ENCODE results near the gene ESAM.
A peak's percentile ranks its signal among the peaks of the same experiment; 100 is the strongest.

Gene ESAM

GRCh38 chr11:124769806-124770774 lies 8.0 kb upstream of the ESAM start:
- Histone ChIP-seq H3K9me3 (ENCODE audit: insufficient read depth, low read depth, low read length) (no peaks in the 10 kb centered on the region), H3K36me3 (ENCODE audit: insufficient read depth, low read length) (peaks cover 92% of the 10 kb centered on the region), H3K9ac (ENCODE audit: low read depth, low read length) (no peak overlapping the region), H3K27me3 (ENCODE audit: insufficient read depth, low read length) (no peaks in the 10 kb centered on the region), H3K4me1 (ENCODE audit: insufficient read depth, low read length) (peaks cover 6% of the 10 kb centered on the region; the same call in 1 of the 2 replicates), H3K4me3 (ENCODE audit: low read length) (no peak overlapping the region), H3K27ac (ENCODE audit: low read depth, low read length) (peak overlapping the region; percentile 32; the same call in 1 of the 2 replicates)
- WGBS = 97% methylated on average over 8 of the region's 8 CpGs

DNA sequence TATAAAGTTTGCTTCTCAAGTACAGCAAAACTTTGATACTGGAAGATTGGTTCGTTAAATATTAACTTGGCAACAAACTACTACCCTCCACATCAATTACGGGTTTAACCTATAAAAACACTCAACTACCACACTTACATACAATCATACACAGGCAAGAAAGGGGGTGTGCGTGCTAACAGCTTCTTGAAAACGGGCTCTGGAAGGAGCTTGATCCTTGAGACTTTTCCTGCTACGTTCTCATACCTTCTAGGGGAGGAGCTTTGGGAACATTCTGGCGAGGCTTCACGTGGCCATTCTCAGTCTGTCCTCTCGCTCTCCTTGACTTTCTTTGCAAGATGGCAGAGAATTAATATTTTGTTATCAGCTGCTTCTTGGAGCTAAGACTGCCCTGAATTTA lies 6.8 kb upstream of the ESAM start:
- Histone ChIP-seq H3K4me1 (ENCODE audit: insufficient read depth, low read length) (peaks cover 6% of the 10 kb centered on the region; the same call in 1 of the 2 replicates), H3K27me3 (ENCODE audit: insufficient read depth, low read length) (no peaks in the 10 kb centered on the region), H3K36me3 (ENCODE audit: insufficient read depth, low read length) (peaks cover 95% of the 10 kb centered on the region), H3K9me3 (ENCODE audit: insufficient read depth, low read depth, low read length) (no peaks in the 10 kb centered on the region), H3K27ac (ENCODE audit: low read depth, low read length) (no peak overlapping the region), H3K9ac (ENCODE audit: low read depth, low read length) (no peak overlapping the region), H3K4me3 (ENCODE audit: low read length) (no peak overlapping the region)
- WGBS = 92% methylated on average over 8 of the region's 8 CpGs

- no peaks in the 10 kb centered on the region for H3K9me3 ChIP-seq (ENCODE audit: insufficient read depth, low read depth, low read length)
- H3K4me3 ChIP-seq (ENCODE audit: low read length) = no peak overlapping the region
- no peak overlapping the region for H3K9ac ChIP-seq (ENCODE audit: low read depth, low read length)
- WGBS = 100% methylated on average over 2 of the region's 2 CpGs
- H3K27me3 ChIP-seq (ENCODE audit: insufficient read depth, low read length) = peaks cover 20% of the 10 kb centered on the region
- peaks cover 68% of the 10 kb centered on the region for H3K36me3 ChIP-seq (ENCODE audit: insufficient read depth, low read length)
- peaks cover 10% of the 10 kb centered on the region; the same call in 1 of the 2 replicates for H3K4me1 ChIP-seq (ENCODE audit: insufficient read depth, low read length)
- H3K27ac ChIP-seq (ENCODE audit: low read depth, low read length) = no peak overlapping the region
These were observed 4.1 kb upstream of the ESAM start for GRCh38 chr11:124766156-124766555.

DNA sequence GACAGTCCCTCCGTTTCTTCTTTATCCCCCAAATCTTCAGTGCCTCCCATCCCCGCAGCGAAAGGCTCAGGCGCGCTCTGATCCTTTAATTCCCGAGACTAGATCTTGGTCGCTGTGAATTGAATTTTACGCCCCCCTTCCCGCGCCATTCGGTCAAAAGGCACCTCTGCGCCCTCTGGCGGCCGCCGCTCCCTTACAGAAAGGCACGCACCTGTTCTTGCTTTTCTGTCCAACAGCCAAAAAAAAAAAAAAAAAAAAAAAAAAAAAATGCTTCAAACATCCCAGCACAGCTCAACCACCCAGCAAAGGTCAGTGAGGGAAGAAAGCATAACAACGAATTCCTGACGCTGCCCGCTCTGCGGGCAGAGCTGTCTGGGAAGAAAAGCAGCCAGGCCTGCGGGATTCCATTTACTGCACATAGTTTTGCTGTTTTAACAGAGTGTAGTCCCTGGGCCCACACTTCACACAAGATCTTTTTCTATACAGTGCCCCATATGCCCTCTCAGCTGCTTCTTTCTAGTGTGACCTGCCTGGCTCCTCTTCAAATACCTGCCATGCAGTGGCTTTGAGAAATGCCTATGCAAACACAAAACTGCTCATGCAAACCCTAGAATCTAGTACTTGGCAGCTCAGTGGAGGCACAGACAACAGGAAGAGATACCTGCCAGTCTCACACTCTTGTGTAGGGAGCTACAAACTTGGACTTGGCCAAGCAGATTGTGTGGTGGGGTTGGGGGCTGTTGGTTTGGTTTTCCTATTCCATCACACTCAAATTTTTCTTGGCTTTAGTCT lies 1.3 kb upstream of the ESAM start:
- 7% methylated on average over 21 of the region's 21 CpGs for WGBS
- Histone ChIP-seq H3K4me1 (ENCODE audit: insufficient read depth, low read length) (peaks cover 19% of the 10 kb centered on the region), H3K27me3 (ENCODE audit: insufficient read depth, low read length) (peaks cover 48% of the 10 kb centered on the region), H3K9me3 (ENCODE audit: insufficient read depth, low read depth, low read length) (no peaks in the 10 kb centered on the region; the same call in 1 of the 2 replicates), H3K9ac (ENCODE audit: low read depth, low read length) (no peak overlapping the region), H3K36me3 (ENCODE audit: insufficient read depth, low read length) (peaks cover 42% of the 10 kb centered on the region), H3K4me3 (ENCODE audit: low read length) (peak overlapping the region; percentile 60), H3K27ac (ENCODE audit: low read depth, low read length) (no peak overlapping the region)

GRCh38 chr11:124762624-124763155 lies 600 bp upstream of the ESAM start:
- H3K9ac ChIP-seq (ENCODE audit: low read depth, low read length) = peak overlapping the region; percentile 32; the same call in 1 of the 2 replicates
- H3K36me3 ChIP-seq (ENCODE audit: insufficient read depth, low read length) = peaks cover 36% of the 10 kb centered on the region
- WGBS = 1% methylated on average over 45 of the region's 45 CpGs
- no peaks in the 10 kb centered on the region; the same call in 1 of the 2 replicates for H3K9me3 ChIP-seq (ENCODE audit: insufficient read depth, low read depth, low read length)
- H3K4me3 ChIP-seq (ENCODE audit: low read length) = peak overlapping the region; percentile 60
- peaks cover 19% of the 10 kb centered on the region for H3K4me1 ChIP-seq (ENCODE audit: insufficient read depth, low read length)
- no peak overlapping the region for H3K27ac ChIP-seq (ENCODE audit: low read depth, low read length)
- peaks cover 54% of the 10 kb centered on the region for H3K27me3 ChIP-seq (ENCODE audit: insufficient read depth, low read length)

DNA sequence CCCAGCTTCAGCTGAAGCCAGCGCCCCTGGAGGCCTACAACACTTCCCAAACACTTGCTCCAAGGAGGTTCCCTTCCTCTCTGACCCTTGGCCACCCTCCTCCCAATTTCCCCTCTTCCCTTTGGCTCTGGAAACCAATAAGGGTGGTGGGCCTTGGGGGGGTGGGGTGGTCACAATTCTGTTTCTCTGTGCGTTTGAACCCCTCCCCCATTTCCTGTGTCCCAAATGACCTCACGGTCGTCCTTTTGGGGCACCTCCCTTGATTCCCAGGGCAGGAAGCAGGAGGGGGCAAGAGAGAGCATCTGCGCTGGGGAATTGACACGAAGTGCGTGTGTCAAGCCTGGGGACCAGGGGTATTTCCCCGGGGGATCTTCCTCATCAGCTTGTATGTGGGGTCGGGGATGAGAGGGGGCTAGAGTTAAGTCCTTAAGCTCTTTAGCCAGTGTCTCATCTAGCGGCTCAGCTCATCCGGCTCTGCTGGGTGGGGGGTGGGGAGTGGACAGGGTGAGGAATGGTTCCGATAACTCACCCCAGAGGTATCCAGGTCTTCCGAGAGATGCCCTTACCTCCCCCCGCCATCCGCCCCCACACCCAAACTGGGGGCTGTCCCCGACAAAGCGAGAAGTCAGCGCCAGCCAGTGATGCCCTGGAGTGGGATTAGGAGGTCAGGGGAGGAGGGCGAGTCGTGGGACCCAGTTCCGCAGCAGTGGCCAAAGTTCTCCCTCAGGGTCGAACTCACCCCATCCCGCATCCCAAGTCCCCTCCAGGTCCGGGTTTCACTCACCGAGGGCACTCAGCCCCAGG lies 587 bp downstream of the ESAM start:
- Histone ChIP-seq H3K4me3 (ENCODE audit: low read length) (peak overlapping the region; percentile 60), H3K27ac (ENCODE audit: low read depth, low read length) (no peak overlapping the region), H3K36me3 (ENCODE audit: insufficient read depth, low read length) (peaks cover 24% of the 10 kb centered on the region; the same call in 1 of the 2 replicates), H3K9me3 (ENCODE audit: insufficient read depth, low read depth, low read length) (no peaks in the 10 kb centered on the region; the same call in 1 of the 2 replicates), H3K27me3 (ENCODE audit: insufficient read depth, low read length) (peaks cover 66% of the 10 kb centered on the region), H3K4me1 (ENCODE audit: insufficient read depth, low read length) (peaks cover 19% of the 10 kb centered on the region), H3K9ac (ENCODE audit: low read depth, low read length) (no peak overlapping the region)
- WGBS = 5% methylated on average over 21 of the region's 25 CpGs

GRCh38 chr11:124760806-124761205 lies 1.3 kb downstream of the ESAM start:
- Histone ChIP-seq H3K9ac (ENCODE audit: low read depth, low read length) (no peak overlapping the region), H3K27me3 (ENCODE audit: insufficient read depth, low read length) (peaks cover 73% of the 10 kb centered on the region), H3K9me3 (ENCODE audit: insufficient read depth, low read depth, low read length) (no peaks in the 10 kb centered on the region; the same call in 1 of the 2 replicates), H3K4me1 (ENCODE audit: insufficient read depth, low read length) (peaks cover 19% of the 10 kb centered on the region), H3K36me3 (ENCODE audit: insufficient read depth, low read length) (peaks cover 18% of the 10 kb centered on the region; the same call in 1 of the 2 replicates), H3K4me3 (ENCODE audit: low read length) (peak overlapping the region; percentile 60; the same call in 1 of the 2 replicates), H3K27ac (ENCODE audit: low read depth, low read length) (no peak overlapping the region)
- 51% methylated on average over 3 of the region's 3 CpGs for WGBS

DNA sequence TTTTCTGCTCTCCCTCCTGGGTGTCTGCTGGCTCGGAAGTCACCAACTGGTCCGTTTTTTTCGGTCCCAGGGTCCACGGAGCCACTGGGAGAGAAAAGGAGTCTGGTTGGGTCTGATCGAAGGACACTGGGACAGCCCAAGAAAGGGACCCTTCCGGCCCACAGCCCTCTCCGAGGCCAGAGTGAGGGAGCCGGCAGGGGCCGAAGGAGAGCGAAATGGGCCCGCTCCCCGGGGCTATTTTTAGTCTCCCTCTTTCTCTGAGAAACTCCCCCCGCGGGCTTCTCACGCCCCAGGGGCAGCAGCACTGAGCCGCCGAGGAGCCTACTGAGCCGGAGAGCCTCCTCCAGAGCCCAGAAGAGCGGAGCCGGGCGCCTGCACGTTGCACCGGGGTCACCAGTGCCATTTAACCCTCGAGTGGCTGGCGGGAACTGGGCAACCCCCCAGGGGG lies 1.9 kb downstream of the ESAM start:
- H3K36me3 ChIP-seq (ENCODE audit: insufficient read depth, low read length) = peaks cover 12% of the 10 kb centered on the region; the same call in 1 of the 2 replicates
- peaks cover 77% of the 10 kb centered on the region for H3K27me3 ChIP-seq (ENCODE audit: insufficient read depth, low read length)
- H3K4me1 ChIP-seq (ENCODE audit: insufficient read depth, low read length) = peaks cover 19% of the 10 kb centered on the region
- no peak overlapping the region for H3K27ac ChIP-seq (ENCODE audit: low read depth, low read length)
- peak overlapping the region; percentile 44; the same call in 1 of the 2 replicates for H3K4me3 ChIP-seq (ENCODE audit: low read length)
- no peak overlapping the region for H3K9ac ChIP-seq (ENCODE audit: low read depth, low read length)
- WGBS = 7% methylated on average over 25 of the region's 25 CpGs
- no peaks in the 10 kb centered on the region; the same call in 1 of the 2 replicates for H3K9me3 ChIP-seq (ENCODE audit: insufficient read depth, low read depth, low read length)

GRCh38 chr11:124759266-124760204 lies 2.6 kb downstream of the ESAM start:
- WGBS = 10% methylated on average over 50 of the region's 52 CpGs
- Histone ChIP-seq H3K9ac (ENCODE audit: low read depth, low read length) (no peak overlapping the region), H3K36me3 (ENCODE audit: insufficient read depth, low read length) (peaks cover 5% of the 10 kb centered on the region; the same call in 1 of the 2 replicates), H3K27me3 (ENCODE audit: insufficient read depth, low read length) (peaks cover 83% of the 10 kb centered on the region), H3K4me1 (ENCODE audit: insufficient read depth, low read length) (peaks cover 19% of the 10 kb centered on the region), H3K4me3 (ENCODE audit: low read length) (peak overlapping the region; percentile 44), H3K27ac (ENCODE audit: low read depth, low read length) (no peak overlapping the region), H3K9me3 (ENCODE audit: insufficient read depth, low read depth, low read length) (no peaks in the 10 kb centered on the region; the same call in 1 of the 2 replicates)

Measured in HUES64 (cell line).